Measurements from ENCODE around the gene C5orf63. TPM values are rescaled to one million over a fixed set of nuclear protein-coding genes. Genes with fewer than 3 reads are reported as not detected.
A peak's percentile ranks its signal among the peaks of the same experiment; 100 is the strongest.

C5orf63 gene
- total and polyA plus RNA-seq, 10 of the 15 experiments (the other 5 are each of a cell fraction or from before 2014, with no cell fraction given), result 8.7 to 54.3 (median 11.9) TPM

- TF ChIP-seq ZSCAN29 (IDR thresholded peaks at IDR 0.05) (no peak), ASH2L (IDR thresholded peaks at IDR 0.05; ENCODE audit: borderline replicate concordance, low read depth) (no peak), SRF (IDR thresholded peaks at IDR 0.05; ENCODE audit: low read depth in 2 of 2, low read length in 2 of 2) (no peak)
Measured at GRCh38 chr5:127083711-127084110, 10.4 kb upstream of the C5orf63 start (continued).

- FAIRE-seq (no peak), DNase-seq (ENCODE audit: low read depth, low spot score) (no peak), ATAC-seq (no peak)
- H2AFZ ChIP-seq (ENCODE audit: control insufficient read depth, low read depth, low read length), result no peak overlapping the region
- no peaks in the 10 kb centered on the region for H3K79me2 ChIP-seq (ENCODE audit: control insufficient read depth, insufficient read depth, low read length)
- H3K36me3 ChIP-seq (ENCODE audit: control insufficient read depth in 2 of 2, insufficient read depth in 2 of 2, low read length in 1 of 2), result no peaks in the 10 kb centered on the region
- no peak overlapping the region for H3K27ac ChIP-seq (ENCODE audit: control insufficient read depth, insufficient read depth)
- no TSS peak for BruUV-seq (replicated peaks)
- intact Hi-C loops (cut with micrococcal nuclease; ENCODE audit: unreplicated experiment), result no loop called here
- ChIA-PET POLR2A (no interaction called here), CTCF (no interaction called here), RAD21 (ENCODE audit: unreplicated experiment) (no interaction called here), SMC1A (ENCODE audit: uncharacterized antibody, unreplicated experiment) (interaction anchor here (1.0 to 1.8 kb wide), 4 partner anchors 8 to 18 kb away, joined by 3 to 5 read pairs (median 4); no protein-coding TSS in a partner anchor)
- H3K27me3 ChIP-seq (replicated peaks in 1 of 2; ENCODE audit: control insufficient read depth in 2 of 2, insufficient read depth in 2 of 2, low read length in 1 of 2), result no peaks in the 10 kb centered on the region
- no peak overlapping the region for H3K9ac ChIP-seq (ENCODE audit: control insufficient read depth, insufficient read depth, low read length)
- H3K4me2 ChIP-seq (ENCODE audit: control insufficient read depth, insufficient read depth), result no peak overlapping the region
- no peaks in the 10 kb centered on the region for H4K20me1 ChIP-seq (ENCODE audit: control insufficient read depth, insufficient read depth)
- no peaks in the 10 kb centered on the region for H3K9me3 ChIP-seq (replicated peaks; ENCODE audit: control insufficient read depth, insufficient read depth, low read length)
- H3K4me3 ChIP-seq, result no peak overlapping the region
- no peaks in the 10 kb centered on the region for H3K4me1 ChIP-seq (ENCODE audit: control insufficient read depth, insufficient read depth, low read length)
- 54% methylated on average over 9 of the region's 9 CpGs for WGBS (ENCODE audit: insufficient coverage, insufficient replicate concordance, low lambda C conversion rate, missing lambda C conversion rate)
- in situ Hi-C loops (cut with MboI), result no loop called here
- TF ChIP-seq SPI1 (IDR thresholded peaks at IDR 0.05; ENCODE audit: borderline replicate concordance, insufficient read depth, low read depth, low read length) (peak; percentile 27; the same call in 1 of the 2 replicates), RELA (IDR thresholded peaks at IDR 0.05; ENCODE audit: borderline replicate concordance, partially characterized antibody) (no peak)
Measured at GRCh38 chr5:127079994-127080491, 6.7 kb upstream of the C5orf63 start.

- Histone ChIP-seq H3K4me3 (no peak overlapping the region), H3K9ac (ENCODE audit: control insufficient read depth, insufficient read depth, low read length) (no peak overlapping the region), H3K36me3 (ENCODE audit: control insufficient read depth in 2 of 2, insufficient read depth in 2 of 2, low read length in 1 of 2) (no peaks in the 10 kb centered on the region), H4K20me1 (ENCODE audit: control insufficient read depth, insufficient read depth) (no peaks in the 10 kb centered on the region), H3K27me3 (replicated peaks in 1 of 2; ENCODE audit: control insufficient read depth in 2 of 2, insufficient read depth in 2 of 2, low read length in 1 of 2) (no peaks in the 10 kb centered on the region), H3K79me2 (ENCODE audit: control insufficient read depth, insufficient read depth, low read length) (no peaks in the 10 kb centered on the region), H3K4me2 (ENCODE audit: control insufficient read depth, insufficient read depth) (no peak overlapping the region), H2AFZ (ENCODE audit: control insufficient read depth, low read depth, low read length) (no peak overlapping the region), H3K4me1 (ENCODE audit: control insufficient read depth, insufficient read depth, low read length) (no peaks in the 10 kb centered on the region), H3K27ac (ENCODE audit: control insufficient read depth, insufficient read depth) (no peak overlapping the region), H3K9me3 (replicated peaks; ENCODE audit: control insufficient read depth, insufficient read depth, low read length) (no peaks in the 10 kb centered on the region)
- POLR2A ChIA-PET, result no interaction called here
- FAIRE-seq (no peak), DNase-seq (ENCODE audit: low read depth, low spot score) (no peak), ATAC-seq (no peak)
- in situ Hi-C loops (cut with MboI), result no loop called here
- intact Hi-C loops (cut with micrococcal nuclease; ENCODE audit: unreplicated experiment), result no loop called here
- RAD21 ChIA-PET (ENCODE audit: unreplicated experiment), result no interaction called here
- SMC1A ChIA-PET (ENCODE audit: uncharacterized antibody, unreplicated experiment), result interaction anchor here (1.3 to 2.1 kb wide), 2 partner anchors 11 to 13 kb away, joined by 3 to 4 read pairs; no protein-coding TSS in a partner anchor
- no TSS peak for BruUV-seq (replicated peaks)
- TF ChIP-seq HDAC2 (IDR thresholded peaks at IDR 0.05), result no peak
- no peak for TF ChIP-seq SMAD5 (IDR thresholded peaks at IDR 0.05; ENCODE audit: low read depth)
- TF ChIP-seq GATAD2B (conservative IDR thresholded peaks at IDR 0.05; ENCODE audit: low read depth), result no peak
- TF ChIP-seq YBX1 (IDR thresholded peaks at IDR 0.05), result no peak
- TF ChIP-seq NFYB (IDR thresholded peaks at IDR 0.05; ENCODE audit: insufficient read depth, low read depth, low read length), result no peak
- TF ChIP-seq RAD51 (IDR thresholded peaks at IDR 0.05), result no peak
- no peak for TF ChIP-seq JUND (IDR thresholded peaks at IDR 0.05; ENCODE audit: low read depth, low read length)
- CTCF ChIA-PET, result no interaction called here
- WGBS (ENCODE audit: insufficient coverage, insufficient replicate concordance, low lambda C conversion rate, missing lambda C conversion rate), result 0% methylated on average over 1 of the region's 1 CpG
Measured at GRCh38 chr5:127077366-127077765, 4.1 kb upstream of the C5orf63 start.

Measured in GM12878 (cell line).